ENCODE measurements around the gene BRD3OS.

BRD3OS gene

GRCh38 chr9:134011401-134011800 is 13.9 kb upstream of the BRD3OS start:
- TF ChIP-seq CTCF (conservative IDR thresholded peaks at IDR 0.05) (no peak), ZFX (IDR thresholded peaks at IDR 0.05) (no peak)
- no peak overlapping the region for H3K27ac ChIP-seq

- TF ChIP-seq CTCF (conservative IDR thresholded peaks at IDR 0.05) = no peak
- no peak for TF ChIP-seq ZFX (IDR thresholded peaks at IDR 0.05)
- H3K27ac ChIP-seq = no peak overlapping the region
Observed at GRCh38 chr9:134014946-134015345, 10.3 kb upstream of the BRD3OS start.

GRCh38 chr9:134024214-134024792 is 978 bp upstream of the BRD3OS start:
- TF ChIP-seq ZFX (IDR thresholded peaks at IDR 0.05) (no peak), CTCF (conservative IDR thresholded peaks at IDR 0.05) (no peak)
- no peak overlapping the region for H3K27ac ChIP-seq

GRCh38 chr9:134025606-134026541 is 593 bp downstream of the BRD3OS start:
- peak overlapping the region; percentile 66 for H3K27ac ChIP-seq
- TF ChIP-seq ZFX (IDR thresholded peaks at IDR 0.05) = peak; percentile 59; the same call in 1 of the 2 replicates
- no peak for TF ChIP-seq CTCF (conservative IDR thresholded peaks at IDR 0.05)

- no peak overlapping the region for H3K27ac ChIP-seq
- TF ChIP-seq ZFX (IDR thresholded peaks at IDR 0.05) (no peak), CTCF (conservative IDR thresholded peaks at IDR 0.05) (no peak)
Observed at GRCh38 chr9:134026581-134026980, 1.3 kb downstream of the BRD3OS start.

- H3K27ac ChIP-seq = no peak overlapping the region
- TF ChIP-seq CTCF (conservative IDR thresholded peaks at IDR 0.05) = no peak
- TF ChIP-seq ZFX (IDR thresholded peaks at IDR 0.05) = no peak
Observed at GRCh38 chr9:134026981-134027380, 1.7 kb downstream of the BRD3OS start.

GRCh38 chr9:134027561-134027960 is 2.3 kb downstream of the BRD3OS start:
- no peak overlapping the region for H3K27ac ChIP-seq

More at GRCh38 chr9:134027561-134027960, 2.3 kb downstream of the BRD3OS start:
- TF ChIP-seq CTCF (conservative IDR thresholded peaks at IDR 0.05) (no peak), ZFX (IDR thresholded peaks at IDR 0.05) (no peak)
